GM18873 (cell line): ENCODE measurements around the gene MTSS2.

ENCODE experiments used
- ATAC-seq: cut with Tn5 transposase; IDR thresholded peaks from one replicate; pipeline ENCODE4 v1.9.1; 2021; ENCODE audit warnings: mild to moderate bottlenecking, moderate library complexity, moderate number of reproducible peaks; ENCODE audit not compliant: unreplicated experiment, low FRiP score

MTSS2 gene

DNA sequence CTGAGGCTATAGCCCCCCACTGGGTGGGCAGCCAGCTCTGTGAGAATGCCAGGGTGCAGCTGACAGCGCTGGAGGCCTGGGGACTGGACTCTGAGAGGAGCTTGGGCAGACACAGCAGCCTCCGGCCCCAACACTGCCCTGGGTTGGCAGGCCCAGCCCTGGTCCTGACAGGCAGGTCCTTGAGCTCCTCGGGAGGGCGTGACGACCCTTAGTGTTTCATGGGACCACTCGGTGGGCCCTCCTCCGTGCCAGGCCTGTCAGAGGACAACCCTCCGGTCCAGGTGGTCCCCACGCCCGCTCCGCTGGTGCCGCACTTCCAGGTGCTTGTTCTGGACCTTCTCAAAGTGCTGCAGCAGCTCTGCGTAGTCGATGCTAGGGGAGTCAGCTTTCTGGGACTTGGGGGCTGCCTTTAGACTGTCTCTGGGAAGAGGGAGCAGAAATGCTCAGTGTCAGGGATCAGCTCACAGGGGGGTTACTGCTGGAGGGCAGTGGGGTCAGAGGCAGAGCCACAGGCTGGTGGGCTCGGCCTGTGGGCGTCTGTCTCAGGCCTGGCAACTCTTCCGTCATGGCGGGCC lies 1.9 kb upstream of the MTSS2 start:
- ATAC-seq: no peak

DNA sequence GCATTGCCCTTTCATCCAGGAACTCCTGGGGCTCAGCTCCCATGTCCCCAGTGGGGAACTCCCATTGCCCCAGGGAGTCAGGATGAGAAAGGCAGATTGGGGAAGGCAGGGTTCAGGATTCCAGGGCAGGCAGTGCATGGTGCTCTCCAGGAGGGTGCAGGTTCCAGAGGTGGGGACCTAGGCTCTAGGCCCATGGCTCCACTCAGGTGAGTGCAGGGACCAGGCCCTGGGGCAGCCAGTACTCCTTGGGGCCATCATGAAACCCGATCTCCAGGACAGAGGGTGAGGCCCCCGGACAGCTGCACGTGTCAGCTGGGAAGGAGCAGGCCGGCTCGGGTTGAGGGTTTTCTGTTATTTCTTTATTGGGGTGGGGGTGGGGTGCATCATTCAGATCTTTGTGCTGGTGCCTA lies 1.3 kb upstream of the MTSS2 start:
- ATAC-seq: no peak

DNA sequence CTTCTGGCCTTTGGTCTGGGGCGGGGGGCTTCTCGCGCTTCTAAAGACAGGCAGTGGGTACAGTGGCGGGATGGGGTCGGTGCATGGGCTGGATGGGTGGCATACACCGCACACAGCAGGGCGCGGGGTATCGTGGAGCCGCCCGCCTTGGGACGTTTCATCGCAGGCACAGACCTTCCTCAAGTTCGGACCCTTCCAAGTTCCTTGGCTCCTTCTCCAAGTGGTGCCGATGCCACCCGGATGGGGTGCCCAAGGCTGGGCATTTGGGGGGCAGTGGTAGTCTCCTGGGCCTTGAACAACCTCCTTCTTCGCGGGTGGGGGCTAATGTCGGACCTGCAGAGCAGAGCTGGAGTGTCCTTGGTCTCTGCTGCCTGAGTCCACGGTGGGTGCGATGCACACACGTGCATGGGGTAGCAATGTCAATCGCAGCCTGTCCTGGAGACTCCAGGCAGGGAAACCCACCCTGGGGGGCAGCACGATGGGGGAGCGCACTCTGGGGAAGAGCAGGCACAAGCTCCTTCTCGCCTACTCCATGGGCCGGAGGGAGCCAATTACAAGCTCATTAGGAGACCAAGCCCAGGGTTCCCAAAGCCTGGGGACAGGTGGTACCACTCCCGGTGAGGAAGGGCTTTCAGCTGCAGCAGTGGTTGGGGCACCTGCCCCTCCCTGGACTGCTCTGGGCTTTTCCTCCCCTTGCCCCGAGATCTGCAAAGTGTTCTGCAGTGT lies 686 bp upstream of the MTSS2 start:
- ATAC-seq: no peak

DNA sequence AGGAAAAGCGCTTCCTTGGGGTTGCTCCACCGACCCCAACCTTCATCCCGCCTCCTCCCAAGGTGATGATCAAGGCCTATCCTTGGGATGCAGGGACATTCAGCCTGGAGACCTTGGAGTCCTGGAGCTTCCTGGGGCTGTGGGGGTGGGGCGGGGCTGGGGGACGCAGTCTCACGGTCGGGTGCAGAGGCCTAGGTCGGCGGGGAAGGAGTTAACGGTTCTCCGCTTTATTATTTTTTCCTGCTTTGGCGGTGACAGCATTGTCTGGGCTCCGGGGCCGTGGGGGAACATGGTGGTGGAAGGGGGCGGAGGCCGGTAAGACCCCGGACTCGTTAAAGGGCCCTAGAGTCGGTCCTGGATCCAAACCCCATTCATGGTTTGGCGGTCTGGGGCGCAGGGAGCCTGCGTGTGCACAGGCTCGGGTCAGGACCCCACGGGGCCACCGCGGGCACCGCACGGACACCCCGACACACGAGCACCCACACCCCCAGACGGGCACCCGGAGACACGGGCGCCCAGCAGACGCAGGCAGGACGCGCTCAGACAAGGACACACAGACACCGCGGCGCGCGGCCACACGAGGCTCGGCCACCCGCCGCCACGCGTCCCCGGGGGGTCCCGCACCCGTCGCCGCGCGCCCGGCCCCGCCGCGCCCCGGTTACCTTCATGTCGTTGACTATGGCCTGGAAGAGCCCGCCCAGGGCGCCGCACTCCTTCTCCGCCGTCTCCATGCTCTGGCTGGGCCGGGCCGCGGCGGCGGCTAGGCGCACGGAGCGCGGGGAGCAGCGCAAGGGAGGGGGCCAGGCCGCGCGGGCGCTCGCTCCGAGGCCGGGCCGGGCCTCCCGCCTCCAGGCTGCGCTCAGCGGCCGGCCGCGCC lies 554 bp downstream of the MTSS2 start:
- ATAC-seq: no peak

DNA sequence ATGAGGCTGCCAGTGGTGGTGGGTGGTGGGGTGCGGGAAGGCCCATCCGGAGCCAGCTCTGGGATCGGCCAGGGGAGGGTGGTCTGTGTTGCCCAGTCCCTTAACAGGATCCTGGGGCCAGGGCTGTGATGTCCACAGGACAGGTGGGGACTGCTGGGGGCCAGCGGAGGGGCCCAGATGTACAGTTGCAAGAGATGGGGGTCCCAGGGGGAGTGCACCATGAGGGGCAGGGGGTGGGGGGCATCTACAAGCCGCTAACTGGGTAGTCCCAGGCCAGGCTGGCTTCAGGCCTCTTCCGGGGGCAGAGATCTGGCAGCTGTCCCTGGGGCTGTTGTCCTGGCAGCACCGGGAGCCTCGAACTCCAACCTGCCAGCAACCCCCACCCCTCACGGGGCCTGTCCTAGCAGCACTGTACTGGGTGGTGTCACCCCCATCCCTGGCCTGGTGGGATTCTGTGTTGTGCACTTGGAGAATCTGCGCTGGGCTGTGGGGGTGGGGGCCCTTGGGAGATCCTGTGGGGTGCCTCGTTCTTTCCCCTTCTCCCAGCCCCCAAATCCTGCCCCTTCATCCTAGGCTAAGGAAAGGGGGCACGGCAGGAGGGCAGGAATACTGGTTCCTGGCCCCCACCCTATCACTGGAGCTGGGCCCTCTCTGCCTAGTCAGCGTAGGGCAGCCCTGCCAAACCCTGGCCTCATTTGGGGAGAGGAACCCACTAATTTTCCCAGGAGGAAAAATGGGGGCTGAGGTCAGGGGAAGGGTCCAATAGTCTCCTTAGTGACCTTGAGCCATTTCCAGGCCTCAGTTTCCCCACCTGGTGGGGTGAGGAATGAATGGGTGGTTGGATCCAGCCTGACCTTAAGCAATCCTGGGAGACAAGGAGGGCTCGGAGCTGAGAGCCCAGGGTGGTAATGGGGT lies 1.4 kb downstream of the MTSS2 start:
- no peak for ATAC-seq

DNA sequence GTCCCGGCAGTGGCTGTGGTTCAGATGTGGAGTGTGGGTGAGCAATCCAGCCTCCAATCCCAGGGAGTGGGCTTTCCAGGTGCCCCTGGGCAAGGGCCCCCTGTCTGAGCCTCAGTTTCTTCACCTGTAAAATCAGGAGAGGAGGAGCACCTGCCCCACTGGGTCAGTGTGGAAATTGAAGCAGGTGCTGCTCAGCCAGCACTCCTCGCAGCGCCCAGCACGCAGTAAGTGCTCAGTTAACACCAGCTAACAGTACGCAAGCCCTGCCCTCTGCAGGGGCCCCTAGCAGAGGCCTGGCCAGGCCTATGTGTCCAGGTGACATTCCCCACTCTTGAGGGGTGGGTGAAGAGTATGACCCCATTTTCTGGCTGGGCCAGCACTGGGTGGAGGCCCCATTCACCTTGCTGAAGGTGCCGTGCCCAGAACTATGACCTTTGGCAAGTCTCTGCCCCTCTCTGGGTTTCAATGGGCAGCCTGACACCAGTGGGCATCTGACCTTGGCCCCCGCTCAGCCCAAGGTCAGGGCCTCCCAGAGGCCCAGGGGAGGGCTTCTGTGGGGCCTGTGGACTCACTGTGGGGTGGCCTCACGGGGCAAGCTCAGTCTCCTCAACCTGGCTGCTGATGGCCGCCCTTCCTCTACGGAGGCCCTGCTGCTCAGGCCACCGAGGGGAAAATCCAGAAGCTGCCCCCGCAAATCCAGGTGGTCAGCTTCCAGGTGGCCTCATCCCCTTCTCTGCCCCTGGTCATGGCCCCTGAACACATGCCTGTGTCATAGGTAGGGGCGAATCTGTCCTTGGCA lies 2.5 kb downstream of the MTSS2 start:
- ATAC-seq: no peak

DNA sequence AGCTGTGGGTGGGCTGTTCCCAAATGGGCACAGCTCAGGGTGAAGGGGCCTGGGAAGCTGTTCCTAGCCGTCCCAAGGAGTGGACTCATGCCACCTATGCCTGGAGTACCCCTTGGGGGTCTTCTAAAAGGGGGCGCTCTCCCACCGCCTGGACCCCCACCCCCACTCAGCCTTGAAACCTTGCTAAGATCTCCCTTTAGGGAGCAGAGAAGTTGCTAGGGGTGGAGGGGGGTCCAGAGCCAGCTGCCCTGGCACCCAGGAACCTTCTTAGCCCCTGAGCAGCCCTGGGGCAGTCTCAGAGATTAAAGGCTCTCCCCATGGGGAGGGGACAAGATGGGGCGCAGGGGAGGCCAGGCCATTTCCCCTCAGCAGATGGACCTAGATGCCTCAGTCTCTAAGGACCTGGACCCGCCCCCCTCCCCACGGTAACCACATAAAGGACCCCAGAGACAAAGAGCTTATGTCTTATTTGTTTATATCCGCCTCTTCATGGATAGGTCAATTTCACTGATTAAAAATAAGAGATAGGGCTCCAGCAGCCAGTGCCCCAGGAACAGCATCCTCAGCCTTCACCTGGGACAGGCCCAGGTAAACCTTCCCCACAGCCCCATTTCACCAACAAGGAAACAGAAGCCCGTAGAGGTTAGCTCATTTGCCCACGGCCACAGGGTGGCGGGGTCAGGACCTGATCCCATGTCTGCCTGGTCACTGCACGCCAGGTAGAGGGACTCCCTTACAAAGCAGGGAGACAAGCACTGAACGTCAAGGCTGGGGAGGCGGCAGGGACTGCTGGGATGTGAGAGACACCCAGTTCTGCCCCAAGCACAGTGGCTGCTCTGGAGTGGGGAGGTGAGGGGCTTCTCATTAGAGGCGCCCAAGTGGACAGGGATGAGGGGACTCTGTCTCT lies 3.4 kb downstream of the MTSS2 start:
- ATAC-seq: no peak

DNA sequence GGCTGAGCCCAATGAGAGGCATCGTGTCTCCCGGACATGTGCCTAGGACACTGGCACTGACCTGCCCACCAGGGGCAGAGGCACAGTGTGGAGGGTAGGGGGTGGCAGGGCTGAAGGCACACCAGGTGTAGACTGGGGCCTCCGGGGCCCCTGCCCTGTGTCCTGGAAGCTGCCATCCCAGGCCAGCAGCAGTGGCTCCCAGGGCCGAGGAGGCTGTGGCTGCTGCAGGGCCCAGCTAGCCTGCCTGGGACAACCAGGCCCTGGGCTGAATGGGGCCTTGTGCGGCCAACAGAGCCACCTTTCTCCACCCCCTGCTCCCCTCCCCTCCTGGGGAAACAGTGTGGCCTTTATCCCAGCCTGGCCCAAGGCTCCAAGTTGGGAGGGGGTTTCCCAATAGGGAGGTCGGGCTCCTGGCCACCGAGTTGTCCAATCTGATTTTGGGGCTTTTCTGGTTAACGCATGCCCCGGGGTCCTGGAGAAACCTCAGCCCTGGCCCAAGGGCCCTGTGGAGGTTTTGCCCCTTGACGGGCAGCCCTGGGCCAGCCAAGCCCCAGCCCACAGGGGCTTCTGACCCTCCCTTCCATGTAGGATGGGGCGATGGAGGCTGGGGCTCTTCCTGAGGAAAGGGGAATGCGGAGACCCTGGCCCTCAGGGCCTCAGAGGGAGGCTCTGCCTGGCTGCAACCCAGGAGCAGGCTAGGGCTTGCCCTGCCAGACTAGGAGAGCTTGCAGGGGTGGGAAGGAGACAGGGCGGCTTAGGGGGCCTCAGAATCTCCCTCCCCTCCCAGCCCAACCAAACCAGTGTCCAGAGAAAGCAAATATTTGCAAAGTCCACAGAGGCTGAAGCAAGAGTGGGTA lies 4.2 kb downstream of the MTSS2 start:
- no peak for ATAC-seq

DNA sequence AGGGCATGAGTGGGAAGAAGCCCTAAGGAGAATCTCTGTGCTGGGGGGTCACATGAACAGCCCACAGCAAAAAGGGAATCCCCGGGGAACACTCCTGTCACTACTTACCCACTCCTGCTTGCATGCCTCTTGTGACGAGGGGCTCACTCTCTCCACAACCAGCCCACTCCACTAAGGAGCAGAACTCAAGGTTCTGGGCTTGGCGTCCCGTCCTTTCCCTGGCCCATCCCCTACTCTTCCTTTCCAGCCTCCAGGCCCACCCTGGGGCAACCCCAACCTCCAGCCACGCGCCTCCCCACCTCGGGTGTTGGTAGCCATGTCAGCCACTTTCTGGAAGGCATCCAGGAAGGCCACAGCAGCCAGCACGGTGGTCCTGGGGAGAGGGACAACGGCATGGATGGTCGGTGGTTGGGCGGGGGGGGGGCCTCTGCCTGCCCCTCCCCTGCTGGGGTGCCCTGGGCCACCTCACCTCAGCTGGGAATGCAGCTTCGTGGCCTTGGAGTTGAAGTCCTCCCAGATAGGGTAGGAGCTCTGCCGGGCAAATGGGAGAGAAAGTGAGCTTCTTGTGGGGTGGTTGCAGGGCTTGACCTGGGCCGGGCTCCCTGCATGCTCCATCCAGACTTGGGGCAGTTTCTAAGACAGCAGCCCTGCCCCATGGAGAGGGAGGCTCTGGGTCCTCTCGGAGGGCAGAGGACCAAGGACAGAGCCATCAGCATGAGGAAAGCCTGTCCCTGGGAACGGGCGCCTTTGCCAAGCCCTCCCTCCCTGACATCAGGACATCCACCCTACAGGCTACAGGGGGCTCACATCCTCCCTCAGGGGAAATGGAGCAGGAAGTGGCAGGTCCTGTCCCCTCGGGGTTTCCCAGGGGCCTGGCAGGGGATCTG lies 5.1 kb downstream of the MTSS2 start:
- no peak for ATAC-seq

DNA sequence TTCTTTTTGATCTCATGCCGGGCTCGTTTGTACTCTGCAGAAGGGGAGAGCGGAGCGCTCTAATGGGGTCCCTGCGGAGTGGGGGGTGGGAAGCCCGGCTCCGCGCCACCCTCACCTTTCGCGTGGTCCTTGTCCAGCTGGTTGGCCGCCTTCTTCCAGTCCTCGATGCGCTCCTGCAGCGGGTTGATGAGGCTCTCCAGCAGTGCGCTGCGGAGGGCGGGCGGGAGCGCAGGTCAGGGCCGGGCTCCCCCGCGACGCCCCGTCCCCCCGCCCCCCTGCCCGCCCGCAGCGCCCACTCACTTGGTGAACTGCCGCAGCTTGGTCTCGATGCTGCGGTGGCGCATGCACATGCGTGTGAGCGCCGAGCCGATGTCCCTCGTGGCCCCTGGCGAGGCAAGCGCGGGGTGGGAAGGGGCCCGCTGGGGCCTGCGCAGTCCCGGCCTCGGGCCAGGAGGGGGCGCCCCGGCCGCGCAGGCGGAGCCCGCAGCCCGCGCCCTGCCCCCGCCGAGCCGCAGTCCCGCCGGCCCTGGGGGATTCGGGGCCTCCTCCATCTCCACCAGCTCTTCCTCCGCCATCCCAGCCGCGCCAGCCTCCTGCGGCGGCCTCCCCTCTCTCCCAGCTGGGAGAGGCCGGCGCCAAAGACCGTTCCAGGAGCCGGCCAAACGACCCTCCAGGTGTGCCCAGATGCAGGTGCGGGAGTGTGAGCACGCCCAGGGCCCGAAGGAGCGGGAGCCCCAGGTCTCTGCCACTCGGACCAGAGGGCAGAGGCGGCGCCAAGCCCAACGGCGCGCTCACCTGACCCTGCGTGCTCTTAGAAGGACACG lies 6.0 kb downstream of the MTSS2 start:
- ATAC-seq: no peak

DNA sequence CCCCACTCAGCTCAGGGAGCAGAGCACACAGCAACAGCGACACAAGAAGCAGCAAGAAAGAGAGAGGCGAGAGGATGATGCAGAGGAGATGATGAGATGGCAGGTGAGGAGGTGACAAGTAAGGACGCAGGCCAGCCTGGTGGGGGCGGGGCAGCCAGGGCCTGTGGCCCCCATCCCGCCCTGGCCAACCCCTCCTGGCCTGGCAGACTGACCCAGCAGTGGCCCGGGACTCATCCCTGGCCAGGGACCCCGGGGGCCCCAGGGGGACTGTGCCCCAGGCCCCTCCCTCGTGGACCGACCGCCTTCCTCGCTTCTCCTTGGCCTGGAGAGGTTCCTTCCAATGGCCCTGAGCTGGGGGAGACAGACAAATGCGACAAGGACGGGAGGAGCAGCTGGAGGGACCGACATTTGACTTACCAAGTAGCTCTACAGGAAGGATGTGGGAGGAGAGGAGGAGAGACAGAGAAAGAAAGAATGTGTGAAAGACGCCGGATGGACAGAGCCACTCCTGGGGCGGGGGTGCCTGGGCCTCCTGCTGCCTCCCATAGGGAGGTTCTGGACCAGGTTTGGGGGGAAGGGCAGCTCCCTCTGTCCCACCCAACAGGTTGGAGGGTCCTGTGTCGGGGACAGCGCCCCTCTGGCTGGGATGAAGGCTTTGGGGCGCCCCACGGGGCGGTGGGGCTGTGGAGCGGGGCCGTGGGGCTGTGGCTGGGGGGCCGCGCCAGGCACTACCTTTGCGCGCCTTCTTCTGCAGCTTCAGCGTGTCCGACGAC lies 6.8 kb downstream of the MTSS2 start:
- ATAC-seq: no peak

DNA sequence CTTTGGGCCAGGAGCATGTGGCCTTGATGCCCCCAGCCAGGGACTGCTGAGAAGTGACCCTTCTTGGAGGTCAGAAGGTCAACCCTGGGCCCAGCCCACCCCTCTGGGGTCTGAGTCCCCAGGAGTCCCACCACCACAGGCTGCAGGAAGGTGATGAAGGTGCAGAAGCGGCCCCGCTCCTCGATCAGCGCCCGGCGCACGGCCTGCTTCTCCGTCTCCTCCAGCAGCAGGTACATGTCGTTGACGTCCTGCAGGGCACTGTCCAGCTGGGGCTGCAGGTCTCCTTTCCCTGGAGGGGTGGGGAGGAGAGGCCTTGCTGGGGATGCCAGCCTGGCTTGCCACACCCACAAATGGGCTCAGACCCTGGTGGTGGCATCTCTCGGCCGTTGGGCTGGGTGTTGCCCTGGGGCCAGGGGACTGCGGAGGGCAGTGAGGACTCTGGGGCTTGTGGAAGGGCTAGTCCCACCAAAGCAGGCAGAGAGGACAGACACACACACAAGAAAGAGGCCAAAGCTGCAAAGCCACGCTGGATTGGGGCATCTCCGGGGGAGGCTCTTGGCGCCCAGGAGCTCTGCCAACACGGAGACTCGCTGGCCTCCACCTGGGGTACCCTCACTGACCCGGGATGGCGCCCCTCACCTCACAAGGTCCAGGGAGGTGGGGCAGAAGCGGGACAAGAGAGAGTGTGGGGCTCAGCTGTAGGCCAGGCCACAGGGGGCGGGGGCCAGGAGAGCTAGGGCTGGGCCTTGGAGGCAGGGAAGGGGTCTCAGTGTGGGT lies 7.5 kb downstream of the MTSS2 start:
- ATAC-seq: no peak

DNA sequence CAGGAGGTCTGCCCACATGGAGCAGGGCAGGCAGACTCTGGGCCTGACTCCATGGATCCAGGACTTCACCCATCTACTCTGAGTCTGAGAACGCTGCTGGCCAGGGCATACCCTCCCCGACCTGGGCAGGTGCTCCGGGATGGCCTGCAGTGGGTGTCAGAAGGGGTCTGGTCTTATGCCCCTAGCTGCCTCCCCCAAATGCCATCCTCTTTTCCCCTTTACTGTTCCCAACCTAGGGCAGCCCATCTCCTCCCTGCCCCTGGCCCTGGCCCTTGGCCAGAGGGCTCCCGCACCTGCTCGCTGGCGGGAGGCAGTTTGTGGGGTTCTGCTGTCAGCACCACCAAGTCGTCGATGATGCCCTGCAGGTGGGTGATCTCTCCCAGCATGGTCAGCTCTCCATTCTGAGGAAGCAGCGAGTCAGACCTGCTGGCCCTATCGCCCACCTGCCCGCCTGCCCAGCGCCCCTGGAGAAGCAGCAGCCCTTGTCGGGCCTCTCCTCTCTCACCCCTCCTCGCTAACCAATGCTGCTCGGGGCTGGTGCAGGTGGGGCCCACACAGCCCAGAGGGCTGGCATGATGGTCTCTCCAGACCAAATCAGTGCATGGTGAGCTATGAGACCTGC lies 8.2 kb downstream of the MTSS2 start:
- no peak for ATAC-seq
